Esophagus squamous epithelium (tissue), 5 donors: ENCODE results near the gene ARHGAP27. TPM values are rescaled to one million over a fixed set of nuclear protein-coding genes. Genes with fewer than 3 reads are reported as not detected.

Experiments
- DNase-seq: peaks from one replicate; lab custom pipeline; 2025; lab: John Stamatoyannopoulos, UW
- H3K27ac ChIP-seq, 4 donors: fragments of 200-600 bp; sonication (generic); one replicate each; pipeline ENCODE4 v1.5.1; 2016 to 2019; ENCODE audit warnings: mild to moderate bottlenecking in 1 of 4
- H3K27me3 ChIP-seq, 4 donors: fragments of 200-600 bp; sonication (generic); 1 replicate in 3 of 4; 2 replicates in 1 of 4; pipeline versions ENCODE4 v1.5.1 to v1.6.0; 2017 to 2021; ENCODE audit warnings: antibody characterized with exemption in 1 of 4
- H3K36me3 ChIP-seq, 3 donors: fragments of 200-600 bp; sonication (generic); one replicate each; pipeline ENCODE4 v1.5.1; 2016 to 2019
- H3K4me1 ChIP-seq, 3 donors: fragments of 200-600 bp; sonication (generic); one replicate each; pipeline ENCODE4 v1.5.1; 2017 to 2019
- H3K4me3 ChIP-seq, 4 donors: fragments of 200-600 bp; sonication (generic); 1 replicate in 3 of 4; 2 replicates in 1 of 4; pipeline ENCODE4 v1.5.1; 2016 to 2019; ENCODE audit warnings: mild to moderate bottlenecking in 2 of 4, moderate library complexity in 1 of 4
- H3K9me3 ChIP-seq, 3 donors: fragments of 200-600 bp; sonication (generic); one replicate each; pipeline ENCODE4 v1.5.1; 2016 to 2019
- CTCF ChIP-seq, 6 experiments: fragments of 450-650 bp in 4 of 6; fragments of 200-600 bp in 2 of 6; sonication (generic) in 2 of 6; IDR thresholded peaks; one replicate each; pipeline ENCODE4 v1.5.1; 2016 to 2019; ENCODE audit warnings: antibody characterized with exemption in 6 of 6, mild to moderate bottlenecking in 4 of 6, moderate library complexity in 4 of 6
- POLR2A ChIP-seq, 4 donors: fragments of 450-650 bp; IDR thresholded peaks; one replicate each; pipeline ENCODE4 v1.6.1; 2017; ENCODE audit warnings: antibody characterized with exemption in 4 of 4, mild to moderate bottlenecking in 4 of 4, moderate library complexity in 3 of 4
- WGBS, 2 donors: methylation state at CpG; one replicate each; pipeline ENCODE4 v1.1.5; 2018; 5-methylcytosine and 5-hydroxymethylcytosine counted together
- intact Hi-C: fragments of 100-400 bp; cut with DNase I; formaldehyde crosslinking; loops from one replicate; pipeline ENCODE4 v1.15.0; 2022
- total RNA-seq, 4 donors: library from RNA; depleted of rRNA; stranded (reverse); fragments of >200 nt; gene quantifications; one replicate each; pipeline ENCODE4 v1.1.0, GENCODE V29; 2016
- donor health status: DM: yes; HTN: yes; CAD: no.

Gene ARHGAP27
- total RNA-seq, 4 donors from 2014 or later, result 37.7 to 146 (median 103) TPM

- Histone ChIP-seq H3K9me3 (no peaks in the 10 kb centered on the region), H3K4me3 (no peak overlapping the region), H3K27ac (no peak overlapping the region), H3K36me3 (peaks cover 8 to 95% (median 42%) of the 10 kb centered on the region in 3 donors), H3K27me3 (no peaks in the 10 kb centered on the region), H3K4me1 (peaks cover 0 to 21% (median 3%) of the 10 kb centered on the region in 3 donors)
- DNase-seq, result no peak
- intact Hi-C loops, result loop anchor here (10.0 kb wide), 1 partner anchor 437 kb away; no protein-coding TSS in a partner anchor
- WGBS, 2 donors, result 60 to 71% methylated on average over 1 of the region's 5 CpGs
- TF ChIP-seq POLR2A (IDR thresholded peaks at IDR 0.05) (no peak), CTCF (IDR thresholded peaks at IDR 0.05) (no peak)
Observed at GRCh38 chr17:45397796-45398195, 34.9 kb downstream of the ARHGAP27 start.

GRCh38 chr17:45396496-45397205, 36.0 kb downstream of the ARHGAP27 start:
- Histone ChIP-seq H3K27ac (no peak overlapping the region), H3K9me3 (no peaks in the 10 kb centered on the region), H3K36me3 (peaks cover 0 to 84% (median 39%) of the 10 kb centered on the region in 3 donors), H3K4me1 (peaks cover 0 to 21% (median 3%) of the 10 kb centered on the region in 3 donors), H3K4me3 (no peak overlapping the region), H3K27me3 (no peaks in the 10 kb centered on the region)
- 87 to 93% methylated on average over 16 to 17 of the region's 50 CpGs for WGBS, 2 donors
- TF ChIP-seq CTCF (IDR thresholded peaks at IDR 0.05) (no peak), POLR2A (IDR thresholded peaks at IDR 0.05) (no peak)
- intact Hi-C loops, result loop anchor here (10.0 kb wide), 1 partner anchor 438 kb away; no protein-coding TSS in a partner anchor
- DNase-seq, result no peak

- WGBS, 2 donors, result 83 to 97% methylated on average over 12 to 14 of the region's 60 CpGs
- intact Hi-C loops, result loop anchor here (10.0 kb wide), 1 partner anchor 439 kb away; no protein-coding TSS in a partner anchor
- Histone ChIP-seq H3K4me3 (peak overlapping the region in 3 of 4 donors; percentile 10 to 53 (median 12)), H3K9me3 (no peaks in the 10 kb centered on the region), H3K36me3 (peaks cover 0 to 75% (median 39%) of the 10 kb centered on the region in 3 donors), H3K4me1 (peaks cover 0 to 21% (median 3%) of the 10 kb centered on the region in 3 donors), H3K27ac (no peak overlapping the region), H3K27me3 (no peaks in the 10 kb centered on the region)
- no peak for TF ChIP-seq POLR2A (IDR thresholded peaks at IDR 0.05)
- TF ChIP-seq CTCF (IDR thresholded peaks at IDR 0.05), result no peak
- no peak for DNase-seq
Observed at GRCh38 chr17:45395569-45396415, 36.9 kb downstream of the ARHGAP27 start.

GRCh38 chr17:45394913-45395568, 37.6 kb downstream of the ARHGAP27 start:
- peaks cover 0 to 21% (median 3%) of the 10 kb centered on the region in 3 donors for H3K4me1 ChIP-seq
- WGBS, 2 donors, result 0 to 35% methylated on average over 2 to 19 of the region's 30 CpGs
- H3K4me3 ChIP-seq, result peak overlapping the region in 3 of 4 donors; percentile 10 to 53 (median 12)
- H3K27me3 ChIP-seq, result no peaks in the 10 kb centered on the region
- H3K9me3 ChIP-seq, result no peaks in the 10 kb centered on the region
- no peak overlapping the region for H3K27ac ChIP-seq
- TF ChIP-seq POLR2A (IDR thresholded peaks at IDR 0.05), result no peak
- peak; percentile 58 to 75 (median 64) for TF ChIP-seq CTCF (IDR thresholded peaks at IDR 0.05)
- no peak for DNase-seq
- intact Hi-C loops, result loop anchor here (10.0 kb wide), 1 partner anchor 440 kb away; no protein-coding TSS in a partner anchor
- peaks cover 0 to 68% (median 35%) of the 10 kb centered on the region in 3 donors for H3K36me3 ChIP-seq
